PC-3 (cell line): ENCODE measurements around the gene COLEC11. TPM values are rescaled to one million over a fixed set of nuclear protein-coding genes. Genes with fewer than 3 reads are reported as not detected.

ENCODE experiments used
- ATAC-seq: fragments of 200-7000 bp; cut with Tn5 transposase; 2 replicates; pipeline ENCODE4 v1.9.1; 2020; ENCODE audit warnings: mild to moderate bottlenecking, moderate library complexity
- BruUV-seq: library from RNA; stranded (reverse); fragments of 400-500 nt; replicated peaks from 2 replicates; lab custom pipeline; 2021; lab: Mats Ljungman, UMichigan
- CTCF ChIA-PET: fragments of 300-600 bp; sonication (Branson Sonifier 250); formaldehyde crosslinking; loops from one replicate; lab custom pipeline; 2022; ENCODE audit warnings: antibody characterized with exemption; lab: Charles Lee
- POLR2A ChIA-PET: fragments of 300-600 bp; sonication (Branson Sonifier 250); formaldehyde crosslinking; loops from one replicate; lab custom pipeline; 2022; ENCODE audit warnings: antibody characterized with exemption; ENCODE audit not compliant: unreplicated experiment; lab: Charles Lee
- DNase-seq: peaks from one replicate; pipeline ENCODE4 v3.0.0-alpha.2; 2015
- H2AFZ ChIP-seq: fragments of 300-600 bp; sonication (generic); 2 replicates; pipeline ENCODE4 v1.6.0; 2016; ENCODE audit warnings: antibody characterized with exemption, low read length
- H3F3A ChIP-seq: fragments of 300-600 bp; sonication (generic); one replicate; pipeline ENCODE4 v1.6.0; 2017; ENCODE audit warnings: antibody characterized with exemption, low read length, control low read depth, mild to moderate bottlenecking; ENCODE audit not compliant: unreplicated experiment
- H3K27ac ChIP-seq: fragments of 300-600 bp; sonication (generic); 2 replicates; pipeline ENCODE4 v1.5.1; 2016; ENCODE audit warnings: mild to moderate bottlenecking, low read length
- H3K27me3 ChIP-seq: fragments of 300-600 bp; sonication (generic); 2 replicates; pipeline ENCODE4 v1.6.1; 2016; ENCODE audit warnings: low read length, mixed read lengths
- H3K36me3 ChIP-seq: fragments of 300-600 bp; sonication (generic); 2 replicates; pipeline ENCODE4 v1.6.1; 2016; ENCODE audit warnings: low read depth, mixed run types, low read length, mixed read lengths
- H3K4me1 ChIP-seq: fragments of 300-600 bp; sonication (generic); 2 replicates; pipeline ENCODE4 v1.5.1; 2016; ENCODE audit warnings: low read length; ENCODE audit not compliant: insufficient read depth
- H3K4me2 ChIP-seq: fragments of 300-600 bp; sonication (generic); 2 replicates; pipeline ENCODE4 v1.6.0; 2016; ENCODE audit warnings: low read length
- H3K4me3 ChIP-seq: fragments of 300-600 bp; sonication (generic); 2 replicates; pipeline ENCODE4 v1.5.1; 2016; ENCODE audit warnings: mild to moderate bottlenecking, low read length, mixed read lengths
- H3K79me2 ChIP-seq: fragments of 300-600 bp; sonication (generic); 2 replicates; pipeline ENCODE4 v1.6.1; 2017; ENCODE audit warnings: low read length, mixed read lengths
- H3K9ac ChIP-seq: fragments of 300-600 bp; sonication (generic); 2 replicates; pipeline ENCODE4 v1.6.0; 2016; ENCODE audit warnings: mild to moderate bottlenecking, low read length
- H3K9me2 ChIP-seq: fragments of 300-600 bp; sonication (generic); replicated peaks from 2 replicates; pipeline ENCODE4 v1.6.1; 2016; ENCODE audit warnings: mixed run types, low read length, mixed read lengths
- H3K9me3 ChIP-seq: fragments of 300-600 bp; sonication (generic); 2 replicates; pipeline ENCODE4 v1.6.1; 2016; ENCODE audit warnings: low read length, mixed read lengths
- H4K20me1 ChIP-seq: fragments of 300-600 bp; sonication (generic); 2 replicates; pipeline ENCODE4 v1.6.1; 2016; ENCODE audit warnings: low read length, mixed read lengths
- EZH2 ChIP-seq: fragments of 300-600 bp; sonication (generic); IDR thresholded peaks from one replicate; pipeline ENCODE4 v1.6.1; 2017; ENCODE audit warnings: antibody characterized with exemption, mild to moderate bottlenecking, low read length; ENCODE audit not compliant: unreplicated experiment
- EZH2phosphoT487 ChIP-seq: fragments of 300-600 bp; sonication (generic); IDR thresholded peaks from 2 replicates; pipeline ENCODE4 v1.6.1; 2018; ENCODE audit warnings: mild to moderate bottlenecking, antibody characterized with exemption, low read length, borderline replicate concordance
- intact Hi-C: fragments of 100-400 bp; cut with micrococcal nuclease; formaldehyde crosslinking; loops from 2 replicates; pipeline ENCODE4 v1.9.0; 2023
- total RNA-seq: library from RNA; depleted of rRNA; stranded (reverse); fragments of >200 nt; gene quantifications from 2 replicates; pipeline ENCODE4 v1.2.3, GENCODE V29; 2014
- TF ChIP-seq, protein P1 (sequence below): fragments of 300-600 bp; sonication (generic); conservative IDR thresholded peaks from 2 replicates; pipeline ENCODE4 v1.5.1; 2017; ENCODE audit warnings: antibody characterized with exemption, low read depth, mild to moderate bottlenecking, low read length

Gene COLEC11
- total RNA-seq, 1 experiment from 2014 or later = 0.44 TPM

DNA sequence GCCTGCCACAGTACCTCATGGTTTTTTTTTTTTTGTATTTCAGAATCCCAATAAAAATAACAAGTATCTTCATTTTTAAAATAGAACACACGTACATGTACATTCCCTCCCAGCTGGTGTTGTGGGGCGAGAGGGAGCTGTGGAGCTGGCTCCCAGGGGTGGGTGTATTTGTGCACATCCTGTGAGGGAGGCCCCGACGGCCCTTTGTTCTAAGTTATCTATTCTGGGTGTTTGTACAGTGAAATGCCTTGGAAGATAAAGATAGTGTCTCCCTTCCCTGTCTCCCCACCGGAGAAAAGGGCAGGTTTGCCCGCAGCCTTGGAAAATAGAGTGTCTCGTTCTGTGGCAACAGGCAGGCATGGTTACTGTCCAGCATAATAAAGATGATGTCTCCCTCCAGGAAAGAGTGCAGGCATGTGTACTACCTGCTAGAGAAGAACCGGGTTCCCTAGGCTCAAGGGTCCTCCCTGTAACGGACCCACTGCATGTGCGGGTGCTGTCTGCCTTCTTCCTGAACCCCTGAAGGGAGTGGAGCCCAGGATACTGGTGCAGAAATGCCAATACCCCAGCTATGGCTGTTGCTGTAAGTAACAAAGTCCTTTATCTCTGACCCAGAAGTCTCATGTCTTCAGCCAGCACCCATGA lies 51.0 kb downstream of the COLEC11 start:
- ATAC-seq (no peak), DNase-seq (no peak)
- Histone ChIP-seq H3K9me2 (no peaks in the 10 kb centered on the region), H3K9ac (no peak overlapping the region), H3F3A (no peaks in the 10 kb centered on the region), H3K79me2 (no peaks in the 10 kb centered on the region), H3K27me3 (no peaks in the 10 kb centered on the region), H3K4me1 (no peaks in the 10 kb centered on the region), H3K4me3 (no peak overlapping the region), H4K20me1 (no peaks in the 10 kb centered on the region), H3K4me2 (no peak overlapping the region), H2AFZ (no peak overlapping the region), H3K9me3 (no peaks in the 10 kb centered on the region), H3K27ac (no peak overlapping the region), H3K36me3 (no peaks in the 10 kb centered on the region)
- ChIA-PET CTCF (no interaction called here), POLR2A (no interaction called here)
- TF ChIP-seq, protein P1, sequence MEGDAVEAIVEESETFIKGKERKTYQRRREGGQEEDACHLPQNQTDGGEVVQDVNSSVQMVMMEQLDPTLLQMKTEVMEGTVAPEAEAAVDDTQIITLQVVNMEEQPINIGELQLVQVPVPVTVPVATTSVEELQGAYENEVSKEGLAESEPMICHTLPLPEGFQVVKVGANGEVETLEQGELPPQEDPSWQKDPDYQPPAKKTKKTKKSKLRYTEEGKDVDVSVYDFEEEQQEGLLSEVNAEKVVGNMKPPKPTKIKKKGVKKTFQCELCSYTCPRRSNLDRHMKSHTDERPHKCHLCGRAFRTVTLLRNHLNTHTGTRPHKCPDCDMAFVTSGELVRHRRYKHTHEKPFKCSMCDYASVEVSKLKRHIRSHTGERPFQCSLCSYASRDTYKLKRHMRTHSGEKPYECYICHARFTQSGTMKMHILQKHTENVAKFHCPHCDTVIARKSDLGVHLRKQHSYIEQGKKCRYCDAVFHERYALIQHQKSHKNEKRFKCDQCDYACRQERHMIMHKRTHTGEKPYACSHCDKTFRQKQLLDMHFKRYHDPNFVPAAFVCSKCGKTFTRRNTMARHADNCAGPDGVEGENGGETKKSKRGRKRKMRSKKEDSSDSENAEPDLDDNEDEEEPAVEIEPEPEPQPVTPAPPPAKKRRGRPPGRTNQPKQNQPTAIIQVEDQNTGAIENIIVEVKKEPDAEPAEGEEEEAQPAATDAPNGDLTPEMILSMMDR = no peak
- TF ChIP-seq EZH2phosphoT487 (no peak), EZH2 (no peak)
- intact Hi-C loops = no loop called here
- no TSS peak for BruUV-seq

DNA sequence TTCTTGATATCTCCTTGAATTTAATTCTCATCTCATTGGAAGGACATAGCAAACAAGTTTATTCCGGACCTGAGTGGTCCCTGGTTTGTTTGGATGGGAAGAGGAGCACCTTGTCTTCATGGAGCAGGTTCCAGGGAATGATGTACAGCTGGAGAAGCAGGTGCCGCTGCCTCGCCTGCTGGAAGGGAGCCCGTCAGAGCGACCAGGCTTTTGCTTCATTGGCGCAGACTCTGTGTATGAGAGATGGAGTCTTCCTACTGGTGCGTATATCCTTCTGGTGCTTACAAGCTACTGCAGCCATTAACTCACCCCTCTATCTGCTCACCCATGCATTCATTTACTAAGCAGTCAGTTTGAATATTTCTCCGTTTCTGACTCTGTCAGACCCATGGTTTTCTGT lies 51.5 kb downstream of the COLEC11 start:
- no TSS peak for BruUV-seq
- Histone ChIP-seq H3K9me2 (no peaks in the 10 kb centered on the region), H3K4me1 (0 out of 2 replicates have a peak, but pooled peaks cover 2% of the 10 kb centered on the region), H3K4me2 (no peak overlapping the region), H3F3A (no peaks in the 10 kb centered on the region), H3K9me3 (no peaks in the 10 kb centered on the region), H3K27me3 (no peaks in the 10 kb centered on the region), H3K36me3 (no peaks in the 10 kb centered on the region), H4K20me1 (no peaks in the 10 kb centered on the region), H2AFZ (no peak overlapping the region), H3K79me2 (no peaks in the 10 kb centered on the region), H3K27ac (no peak overlapping the region), H3K9ac (no peak overlapping the region), H3K4me3 (no peak overlapping the region)
- intact Hi-C loops = no loop called here
- POLR2A ChIA-PET = no interaction called here
- DNase-seq (no peak), ATAC-seq (no peak)
- CTCF ChIA-PET = no interaction called here
- TF ChIP-seq EZH2 (no peak), EZH2phosphoT487 (no peak)
- TF ChIP-seq, protein P1 = no peak

DNA sequence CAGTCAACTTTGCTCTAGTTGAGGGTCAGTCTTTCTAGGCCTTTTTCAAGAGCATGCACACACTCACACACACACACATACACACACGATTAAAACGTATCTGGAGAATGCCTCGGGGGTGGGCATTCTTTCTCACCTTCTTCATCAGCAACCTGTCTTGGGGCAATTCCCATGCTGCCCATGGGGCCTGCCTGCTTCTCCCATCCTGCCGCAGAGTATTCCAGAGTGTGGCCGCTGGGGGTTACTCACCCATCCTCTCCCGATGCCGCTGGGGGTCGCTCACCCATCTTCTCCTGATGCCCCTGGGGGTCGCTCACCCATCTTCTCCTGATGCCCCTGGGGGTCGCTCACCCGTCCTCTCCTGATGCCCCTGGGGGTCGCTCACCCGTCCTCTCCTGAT lies 52.3 kb downstream of the COLEC11 start:
- Histone ChIP-seq H3F3A (no peaks in the 10 kb centered on the region), H2AFZ (no peak overlapping the region), H3K4me3 (no peak overlapping the region), H3K36me3 (no peaks in the 10 kb centered on the region), H3K27ac (no peak overlapping the region), H3K4me1 (peaks cover 6% of the 10 kb centered on the region; the same call in 1 of the 2 replicates), H3K9me3 (no peaks in the 10 kb centered on the region), H3K9ac (no peak overlapping the region), H3K4me2 (no peak overlapping the region), H4K20me1 (no peaks in the 10 kb centered on the region), H3K27me3 (no peaks in the 10 kb centered on the region), H3K79me2 (no peaks in the 10 kb centered on the region), H3K9me2 (no peaks in the 10 kb centered on the region)
- intact Hi-C loops = no loop called here
- no TSS peak for BruUV-seq
- ChIA-PET CTCF (no interaction called here), POLR2A (no interaction called here)
- ATAC-seq = no peak
- no peak for TF ChIP-seq EZH2phosphoT487
- TF ChIP-seq, protein P1 = no peak
- TF ChIP-seq EZH2 = no peak
- DNase-seq = no peak
